H7 (cell line): ENCODE data around the gene SORL1. TPM values are rescaled to one million over a fixed set of nuclear protein-coding genes. Genes with fewer than 3 reads are reported as not detected.

Source experiments
- DNase-seq: peaks from one replicate; pipeline ENCODE4 v3.0.0; 2012
- H3K27me3 ChIP-seq: 2 replicates; pipeline ENCODE4 v1.6.0; 2011; ENCODE audit warnings: mild to moderate bottlenecking, low read length; ENCODE audit not compliant: control insufficient read depth, insufficient read depth
- H3K36me3 ChIP-seq: replicated peaks from 2 replicates; pipeline ENCODE4 v1.5.1; 2011; ENCODE audit warnings: low read length; ENCODE audit not compliant: control insufficient read depth, insufficient read depth
- H3K4me3 ChIP-seq: 2 replicates; pipeline ENCODE4 v1.5.1; 2011; ENCODE audit warnings: low read depth, mild to moderate bottlenecking, control low read depth, low read length, moderate library complexity; ENCODE audit not compliant: insufficient read depth
- total RNA-seq: library from RNA; depleted of rRNA; stranded (reverse); fragments of >200 nt; shearing (Covaris generic); gene quantifications from 2 replicates; pipeline ENCODE4 v1.2.3, GENCODE V29; 2014

SORL1 gene
- total RNA-seq, 1 experiment from 2014 or later: 13.3 TPM

- DNase-seq: no peak
- H3K4me3 ChIP-seq: no peak overlapping the region
- no peaks in the 10 kb centered on the region for H3K27me3 ChIP-seq
- H3K36me3 ChIP-seq: peaks cover 5% of the 10 kb centered on the region
Observed at GRCh38 chr11:121553389-121553788, 101.3 kb downstream of the SORL1 start.

- no peak for DNase-seq
- Histone ChIP-seq H3K4me3 (no peak overlapping the region), H3K27me3 (no peaks in the 10 kb centered on the region), H3K36me3 (peaks cover 8% of the 10 kb centered on the region)
Observed at GRCh38 chr11:121553806-121554205, 101.7 kb downstream of the SORL1 start.

- no peak for DNase-seq
- H3K27me3 ChIP-seq: no peaks in the 10 kb centered on the region
- peaks cover 11% of the 10 kb centered on the region for H3K36me3 ChIP-seq
- no peak overlapping the region for H3K4me3 ChIP-seq
Observed at GRCh38 chr11:121554552-121554951, 102.4 kb downstream of the SORL1 start.

- Histone ChIP-seq H3K4me3 (no peak overlapping the region), H3K27me3 (no peaks in the 10 kb centered on the region), H3K36me3 (peaks cover 13% of the 10 kb centered on the region)
- no peak for DNase-seq
Observed at GRCh38 chr11:121555121-121555520, 103.0 kb downstream of the SORL1 start.

- H3K4me3 ChIP-seq: no peak overlapping the region
Observed at GRCh38 chr11:121556937-121557336, 104.8 kb downstream of the SORL1 start.

GRCh38 chr11:121557348-121557747, 105.2 kb downstream of the SORL1 start:
- Histone ChIP-seq H3K4me3 (no peak overlapping the region), H3K27me3 (no peaks in the 10 kb centered on the region), H3K36me3 (peaks cover 13% of the 10 kb centered on the region)
- DNase-seq: no peak

More at GRCh38 chr11:121556937-121557336, 104.8 kb downstream of the SORL1 start:
- peaks cover 13% of the 10 kb centered on the region for H3K36me3 ChIP-seq
- H3K27me3 ChIP-seq: no peaks in the 10 kb centered on the region
- DNase-seq: no peak

- H3K27me3 ChIP-seq: no peaks in the 10 kb centered on the region
- DNase-seq: no peak
- H3K36me3 ChIP-seq: peaks cover 11% of the 10 kb centered on the region
- H3K4me3 ChIP-seq: no peak overlapping the region
Observed at GRCh38 chr11:121559606-121560200, 107.6 kb downstream of the SORL1 start.

- H3K27me3 ChIP-seq: no peaks in the 10 kb centered on the region
- DNase-seq: no peak
- peaks cover 11% of the 10 kb centered on the region for H3K36me3 ChIP-seq
- H3K4me3 ChIP-seq: no peak overlapping the region
Observed at GRCh38 chr11:121560236-121560635, 108.1 kb downstream of the SORL1 start.

GRCh38 chr11:121561240-121561639, 109.1 kb downstream of the SORL1 start:
- Histone ChIP-seq H3K4me3 (no peak overlapping the region), H3K27me3 (no peaks in the 10 kb centered on the region), H3K36me3 (peaks cover 11% of the 10 kb centered on the region)
- DNase-seq: no peak

GRCh38 chr11:121561716-121562115, 109.6 kb downstream of the SORL1 start:
- no peak overlapping the region for H3K4me3 ChIP-seq
- H3K36me3 ChIP-seq: peaks cover 11% of the 10 kb centered on the region
- H3K27me3 ChIP-seq: no peaks in the 10 kb centered on the region
- DNase-seq: no peak

GRCh38 chr11:121563003-121563402, 110.9 kb downstream of the SORL1 start:
- Histone ChIP-seq H3K27me3 (no peaks in the 10 kb centered on the region), H3K4me3 (no peak overlapping the region), H3K36me3 (peaks cover 8% of the 10 kb centered on the region)
- no peak for DNase-seq

- peaks cover 4% of the 10 kb centered on the region for H3K36me3 ChIP-seq
- H3K4me3 ChIP-seq: no peak overlapping the region
- DNase-seq: no peak
- no peaks in the 10 kb centered on the region for H3K27me3 ChIP-seq
Observed at GRCh38 chr11:121563900-121564822, 112.0 kb downstream of the SORL1 start.

GRCh38 chr11:121564948-121565684, 113.0 kb downstream of the SORL1 start:
- no peak overlapping the region for H3K4me3 ChIP-seq
- no peaks in the 10 kb centered on the region for H3K27me3 ChIP-seq
- H3K36me3 ChIP-seq: no peaks in the 10 kb centered on the region; the same call in none of the 2 replicates
- no peak for DNase-seq

GRCh38 chr11:121566279-121567168, 114.4 kb downstream of the SORL1 start:
- Histone ChIP-seq H3K4me3 (no peak overlapping the region), H3K36me3 (no peaks in the 10 kb centered on the region; the same call in none of the 2 replicates), H3K27me3 (no peaks in the 10 kb centered on the region)
- no peak for DNase-seq
